GM19043 (cell line): Measurements from ENCODE around the gene CAMTA1.

ENCODE experiments used
- ATAC-seq: cut with Tn5 transposase; IDR thresholded peaks from one replicate; pipeline ENCODE4 v1.9.1; 2021; ENCODE audit warnings: low read depth; ENCODE audit not compliant: unreplicated experiment

CAMTA1 gene

GRCh38 chr1:7015022-7015421 is 229.8 kb downstream of the CAMTA1 start:
- no peak for ATAC-seq

GRCh38 chr1:7018351-7018750 is 233.1 kb downstream of the CAMTA1 start:
- ATAC-seq, result no peak

- no peak for ATAC-seq
Observed at GRCh38 chr1:7018826-7019225, 233.6 kb downstream of the CAMTA1 start.

- ATAC-seq, result no peak
Observed at GRCh38 chr1:7019510-7019909, 234.3 kb downstream of the CAMTA1 start.

GRCh38 chr1:7022058-7022457 is 236.8 kb downstream of the CAMTA1 start:
- no peak for ATAC-seq

GRCh38 chr1:7025013-7025412 is 239.8 kb downstream of the CAMTA1 start:
- ATAC-seq, result no peak

GRCh38 chr1:7026169-7026568 is 240.9 kb downstream of the CAMTA1 start:
- ATAC-seq, result no peak

GRCh38 chr1:7032992-7033391 is 247.7 kb downstream of the CAMTA1 start:
- no peak for ATAC-seq

- no peak for ATAC-seq
Observed at GRCh38 chr1:7036386-7036785, 251.1 kb downstream of the CAMTA1 start.

GRCh38 chr1:7039590-7040220 is 254.5 kb downstream of the CAMTA1 start:
- ATAC-seq, result no peak

- no peak for ATAC-seq
Observed at GRCh38 chr1:7040969-7041695, 255.9 kb downstream of the CAMTA1 start.

GRCh38 chr1:7042322-7043190 is 257.3 kb downstream of the CAMTA1 start:
- no peak for ATAC-seq

GRCh38 chr1:7043191-7043549 is 257.9 kb downstream of the CAMTA1 start:
- no peak for ATAC-seq

- ATAC-seq, result no peak
Observed at GRCh38 chr1:7043719-7044535, 258.7 kb downstream of the CAMTA1 start.

GRCh38 chr1:7045897-7046296 is 260.6 kb downstream of the CAMTA1 start:
- no peak for ATAC-seq

GRCh38 chr1:7046314-7046713 is 261.1 kb downstream of the CAMTA1 start:
- no peak for ATAC-seq

- ATAC-seq, result no peak
Observed at GRCh38 chr1:7046891-7047290, 261.6 kb downstream of the CAMTA1 start.

- no peak for ATAC-seq
Observed at GRCh38 chr1:7047866-7048265, 262.6 kb downstream of the CAMTA1 start.

GRCh38 chr1:7048395-7048794 is 263.1 kb downstream of the CAMTA1 start:
- no peak for ATAC-seq

- no peak for ATAC-seq
Observed at GRCh38 chr1:7049913-7050625, 264.8 kb downstream of the CAMTA1 start.
